Measurements from ENCODE around the gene ADGRV1. TPM values are rescaled to one million over a fixed set of nuclear protein-coding genes. Genes with fewer than 3 reads are reported as not detected.

Gene ADGRV1
- total and polyA plus RNA-seq, 9 of the 15 experiments (the other 6 are each of a cell fraction or from before 2014, with no cell fraction given) = 21.7 to 156 (median 58.2) TPM

DNA sequence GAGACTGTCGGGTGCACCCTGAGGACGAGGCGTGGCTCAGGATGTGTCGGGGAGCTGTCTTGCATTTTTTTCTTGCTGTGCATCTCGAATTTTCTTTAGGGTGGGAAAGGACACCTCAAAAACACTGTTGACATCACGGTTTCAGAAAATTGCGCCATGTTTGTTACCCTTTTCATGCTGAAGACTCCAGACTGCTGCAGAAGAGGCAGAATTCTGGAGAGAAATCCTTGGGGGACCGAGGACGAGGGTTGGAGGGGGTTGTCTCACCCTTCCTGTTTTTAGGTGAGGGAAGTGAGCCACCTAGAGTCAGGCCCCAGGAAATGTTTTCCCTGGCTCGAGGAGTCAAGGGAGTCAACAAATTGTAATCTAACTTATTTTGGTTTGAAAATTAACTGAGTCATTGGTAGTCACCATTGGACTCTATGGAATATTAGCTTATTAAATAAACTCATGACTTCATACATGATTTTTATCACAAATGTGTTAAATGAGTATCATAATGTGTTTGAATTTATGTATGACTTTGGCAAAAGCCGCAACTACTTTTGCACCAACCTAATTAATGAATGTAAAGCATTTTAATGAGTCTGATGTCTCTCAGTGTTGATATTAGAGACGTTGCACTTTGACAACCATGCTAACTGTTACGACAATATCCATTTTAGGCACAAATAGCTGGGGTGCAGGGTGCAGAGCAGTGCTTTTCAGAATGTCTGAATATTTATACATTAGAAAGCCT, 28.5 kb upstream of the ADGRV1 start (continued):
- TF ChIP-seq HLTF (IDR thresholded peaks at IDR 0.05) (no peak), SMC3 (conservative IDR thresholded peaks at IDR 0.05; ENCODE audit: insufficient read depth, low read depth, low read length) (peak; percentile 34; the same call in 1 of the 2 replicates), SOX6 (IDR thresholded peaks at IDR 0.05) (no peak), CXXC5 (CRISPR knock-in tag; IDR thresholded peaks at IDR 0.05) (no peak), ZNF354B (CRISPR knock-in tag; IDR thresholded peaks at IDR 0.05) (no peak), RFX7 (CRISPR knock-in tag; IDR thresholded peaks at IDR 0.05) (no peak), PHTF2 (CRISPR knock-in tag; IDR thresholded peaks at IDR 0.05) (peak; percentile 15; the same call in 1 of the 2 replicates), ZKSCAN8 (CRISPR knock-in tag; IDR thresholded peaks at IDR 0.05) (no peak; the same call in 1 of the 2 replicates), HNRNPH1 (optimal IDR thresholded peaks at IDR 0.05; ENCODE audit: low read depth, low read length) (no peak), DACH1 (IDR thresholded peaks at IDR 0.05; ENCODE audit: partially characterized antibody) (peak; percentile 60), WHSC1 (IDR thresholded peaks at IDR 0.05; ENCODE audit: low read length) (no peak), MAFG (tag; conservative IDR thresholded peaks at IDR 0.05) (peak; percentile 86), CCNT2 (IDR thresholded peaks at IDR 0.05; ENCODE audit: borderline replicate concordance, extremely low read depth, insufficient read length, low read depth, low read length) (no peak), CBX2 (IDR thresholded peaks at IDR 0.05; ENCODE audit: insufficient read depth, low read length, poor library complexity, severe bottlenecking) (no peak), SMAD2 (IDR thresholded peaks at IDR 0.05; ENCODE audit: low read depth, low read length) (no peak)
- TF ChIP-seq, protein P1, sequence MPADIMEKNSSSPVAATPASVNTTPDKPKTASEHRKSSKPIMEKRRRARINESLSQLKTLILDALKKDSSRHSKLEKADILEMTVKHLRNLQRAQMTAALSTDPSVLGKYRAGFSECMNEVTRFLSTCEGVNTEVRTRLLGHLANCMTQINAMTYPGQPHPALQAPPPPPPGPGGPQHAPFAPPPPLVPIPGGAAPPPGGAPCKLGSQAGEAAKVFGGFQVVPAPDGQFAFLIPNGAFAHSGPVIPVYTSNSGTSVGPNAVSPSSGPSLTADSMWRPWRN (IDR thresholded peaks at IDR 0.05; ENCODE audit: low read depth) = no peak
- TF ChIP-seq, protein P2, sequence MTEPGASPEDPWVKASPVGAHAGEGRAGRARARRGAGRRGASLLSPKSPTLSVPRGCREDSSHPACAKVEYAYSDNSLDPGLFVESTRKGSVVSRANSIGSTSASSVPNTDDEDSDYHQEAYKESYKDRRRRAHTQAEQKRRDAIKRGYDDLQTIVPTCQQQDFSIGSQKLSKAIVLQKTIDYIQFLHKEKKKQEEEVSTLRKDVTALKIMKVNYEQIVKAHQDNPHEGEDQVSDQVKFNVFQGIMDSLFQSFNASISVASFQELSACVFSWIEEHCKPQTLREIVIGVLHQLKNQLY (CRISPR knock-in tag; conservative IDR thresholded peaks at IDR 0.05) = no peak
- TF ChIP-seq, protein P3, sequence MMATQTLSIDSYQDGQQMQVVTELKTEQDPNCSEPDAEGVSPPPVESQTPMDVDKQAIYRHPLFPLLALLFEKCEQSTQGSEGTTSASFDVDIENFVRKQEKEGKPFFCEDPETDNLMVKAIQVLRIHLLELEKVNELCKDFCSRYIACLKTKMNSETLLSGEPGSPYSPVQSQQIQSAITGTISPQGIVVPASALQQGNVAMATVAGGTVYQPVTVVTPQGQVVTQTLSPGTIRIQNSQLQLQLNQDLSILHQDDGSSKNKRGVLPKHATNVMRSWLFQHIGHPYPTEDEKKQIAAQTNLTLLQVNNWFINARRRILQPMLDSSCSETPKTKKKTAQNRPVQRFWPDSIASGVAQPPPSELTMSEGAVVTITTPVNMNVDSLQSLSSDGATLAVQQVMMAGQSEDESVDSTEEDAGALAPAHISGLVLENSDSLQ (IDR thresholded peaks at IDR 0.05) = no peak
- TF ChIP-seq, protein P4, sequence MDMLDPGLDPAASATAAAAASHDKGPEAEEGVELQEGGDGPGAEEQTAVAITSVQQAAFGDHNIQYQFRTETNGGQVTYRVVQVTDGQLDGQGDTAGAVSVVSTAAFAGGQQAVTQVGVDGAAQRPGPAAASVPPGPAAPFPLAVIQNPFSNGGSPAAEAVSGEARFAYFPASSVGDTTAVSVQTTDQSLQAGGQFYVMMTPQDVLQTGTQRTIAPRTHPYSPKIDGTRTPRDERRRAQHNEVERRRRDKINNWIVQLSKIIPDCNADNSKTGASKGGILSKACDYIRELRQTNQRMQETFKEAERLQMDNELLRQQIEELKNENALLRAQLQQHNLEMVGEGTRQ (CRISPR knock-in tag; IDR thresholded peaks at IDR 0.05) = no peak
- TF ChIP-seq, protein P5, sequence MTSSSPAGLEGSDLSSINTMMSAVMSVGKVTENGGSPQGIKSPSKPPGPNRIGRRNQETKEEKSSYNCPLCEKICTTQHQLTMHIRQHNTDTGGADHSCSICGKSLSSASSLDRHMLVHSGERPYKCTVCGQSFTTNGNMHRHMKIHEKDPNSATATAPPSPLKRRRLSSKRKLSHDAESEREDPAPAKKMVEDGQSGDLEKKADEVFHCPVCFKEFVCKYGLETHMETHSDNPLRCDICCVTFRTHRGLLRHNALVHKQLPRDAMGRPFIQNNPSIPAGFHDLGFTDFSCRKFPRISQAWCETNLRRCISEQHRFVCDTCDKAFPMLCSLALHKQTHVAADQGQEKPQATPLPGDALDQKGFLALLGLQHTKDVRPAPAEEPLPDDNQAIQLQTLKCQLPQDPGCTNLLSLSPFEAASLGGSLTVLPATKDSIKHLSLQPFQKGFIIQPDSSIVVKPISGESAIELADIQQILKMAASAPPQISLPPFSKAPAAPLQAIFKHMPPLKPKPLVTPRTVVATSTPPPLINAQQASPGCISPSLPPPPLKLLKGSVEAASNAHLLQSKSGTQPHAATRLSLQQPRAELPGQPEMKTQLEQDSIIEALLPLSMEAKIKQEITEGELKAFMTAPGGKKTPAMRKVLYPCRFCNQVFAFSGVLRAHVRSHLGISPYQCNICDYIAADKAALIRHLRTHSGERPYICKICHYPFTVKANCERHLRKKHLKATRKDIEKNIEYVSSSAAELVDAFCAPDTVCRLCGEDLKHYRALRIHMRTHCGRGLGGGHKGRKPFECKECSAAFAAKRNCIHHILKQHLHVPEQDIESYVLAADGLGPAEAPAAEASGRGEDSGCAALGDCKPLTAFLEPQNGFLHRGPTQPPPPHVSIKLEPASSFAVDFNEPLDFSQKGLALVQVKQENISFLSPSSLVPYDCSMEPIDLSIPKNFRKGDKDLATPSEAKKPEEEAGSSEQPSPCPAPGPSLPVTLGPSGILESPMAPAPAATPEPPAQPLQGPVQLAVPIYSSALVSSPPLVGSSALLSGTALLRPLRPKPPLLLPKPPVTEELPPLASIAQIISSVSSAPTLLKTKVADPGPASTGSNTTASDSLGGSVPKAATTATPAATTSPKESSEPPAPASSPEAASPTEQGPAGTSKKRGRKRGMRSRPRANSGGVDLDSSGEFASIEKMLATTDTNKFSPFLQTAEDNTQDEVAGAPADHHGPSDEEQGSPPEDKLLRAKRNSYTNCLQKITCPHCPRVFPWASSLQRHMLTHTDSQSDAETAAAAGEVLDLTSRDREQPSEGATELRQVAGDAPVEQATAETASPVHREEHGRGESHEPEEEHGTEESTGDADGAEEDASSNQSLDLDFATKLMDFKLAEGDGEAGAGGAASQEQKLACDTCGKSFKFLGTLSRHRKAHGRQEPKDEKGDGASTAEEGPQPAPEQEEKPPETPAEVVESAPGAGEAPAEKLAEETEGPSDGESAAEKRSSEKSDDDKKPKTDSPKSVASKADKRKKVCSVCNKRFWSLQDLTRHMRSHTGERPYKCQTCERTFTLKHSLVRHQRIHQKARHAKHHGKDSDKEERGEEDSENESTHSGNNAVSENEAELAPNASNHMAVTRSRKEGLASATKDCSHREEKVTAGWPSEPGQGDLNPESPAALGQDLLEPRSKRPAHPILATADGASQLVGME (CRISPR knock-in tag; IDR thresholded peaks at IDR 0.05) = no peak

Measured in K562 (cell line).